Measurements from ENCODE around the gene ST3GAL3.

Gene ST3GAL3

DNA sequence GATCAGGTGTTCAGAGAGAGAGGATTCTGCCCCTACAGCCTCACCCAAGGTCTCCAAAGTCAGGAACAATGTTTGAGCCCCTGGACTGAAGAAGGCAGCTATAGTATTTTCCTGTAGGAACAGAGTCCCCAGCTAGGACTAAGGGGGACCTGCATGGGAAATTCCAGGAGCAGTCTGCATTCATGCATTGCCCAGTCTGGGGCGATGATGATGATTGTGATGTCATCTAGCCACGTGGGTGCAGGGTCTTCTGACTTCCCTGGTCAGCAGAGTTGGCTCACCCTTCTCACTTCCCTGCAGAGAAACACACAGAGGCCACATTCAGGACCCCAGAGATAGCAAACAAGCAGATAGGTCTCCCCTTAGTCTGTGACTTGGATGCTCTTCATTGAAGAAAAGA is 169.8 kb downstream of the ST3GAL3 start:
- DNase-seq (ENCODE audit: low read depth in 2 of 2) = no peak

- DNase-seq (ENCODE audit: low read depth in 2 of 2) = no peak
Measured at GRCh38 chr1:43878440-43878839, 171.1 kb downstream of the ST3GAL3 start.

DNA sequence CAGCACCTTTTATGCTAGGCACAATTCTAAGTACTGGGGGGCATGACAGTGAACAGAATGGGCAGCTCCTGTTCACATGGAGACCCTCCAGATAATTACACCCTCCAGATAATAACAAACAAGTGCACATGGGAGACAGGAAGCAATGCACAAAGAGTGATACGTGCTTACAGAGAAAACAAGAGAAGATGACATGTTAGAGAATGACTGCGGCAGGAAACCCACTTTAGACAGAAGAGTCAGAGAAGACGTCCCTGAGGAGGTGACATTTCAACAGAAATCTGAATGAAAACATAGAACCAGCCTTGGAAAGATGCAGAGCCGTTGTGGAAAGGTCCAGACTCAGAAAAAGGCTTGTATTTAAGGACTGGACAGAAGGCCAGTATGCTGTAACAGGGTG is 171.5 kb downstream of the ST3GAL3 start:
- no peak for DNase-seq (ENCODE audit: low read depth in 2 of 2)

- DNase-seq (ENCODE audit: low read depth in 2 of 2) = no peak
Measured at GRCh38 chr1:43879414-43879813, 172.1 kb downstream of the ST3GAL3 start.

GRCh38 chr1:43879996-43880395 is 172.7 kb downstream of the ST3GAL3 start:
- no peak for DNase-seq (ENCODE audit: low read depth in 2 of 2)

- DNase-seq (ENCODE audit: low read depth in 2 of 2) = no peak
Measured at GRCh38 chr1:43880604-43881003, 173.3 kb downstream of the ST3GAL3 start.

- DNase-seq (ENCODE audit: low read depth in 2 of 2) = no peak
Measured at GRCh38 chr1:43881415-43881814, 174.1 kb downstream of the ST3GAL3 start.

DNA sequence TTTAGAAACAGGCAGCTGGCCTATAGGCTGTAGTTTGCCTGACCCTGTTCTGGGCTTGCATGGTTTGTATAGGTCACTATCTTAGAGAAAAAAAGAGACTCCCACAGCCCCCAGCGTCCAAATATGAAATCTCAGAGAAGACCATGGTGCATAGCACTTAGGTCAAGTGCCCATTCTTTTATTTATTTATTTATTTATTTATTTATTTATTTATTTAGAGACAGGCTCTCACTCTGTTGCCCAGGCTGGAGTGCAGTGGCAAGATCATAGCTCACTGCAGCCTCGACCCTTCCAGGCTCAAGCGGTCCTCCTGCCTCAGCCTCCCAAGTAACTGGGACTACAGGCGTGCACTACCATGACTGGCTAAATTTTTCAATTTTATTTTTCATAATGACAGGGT is 175.4 kb downstream of the ST3GAL3 start:
- DNase-seq (ENCODE audit: low read depth in 2 of 2) = no peak

DNA sequence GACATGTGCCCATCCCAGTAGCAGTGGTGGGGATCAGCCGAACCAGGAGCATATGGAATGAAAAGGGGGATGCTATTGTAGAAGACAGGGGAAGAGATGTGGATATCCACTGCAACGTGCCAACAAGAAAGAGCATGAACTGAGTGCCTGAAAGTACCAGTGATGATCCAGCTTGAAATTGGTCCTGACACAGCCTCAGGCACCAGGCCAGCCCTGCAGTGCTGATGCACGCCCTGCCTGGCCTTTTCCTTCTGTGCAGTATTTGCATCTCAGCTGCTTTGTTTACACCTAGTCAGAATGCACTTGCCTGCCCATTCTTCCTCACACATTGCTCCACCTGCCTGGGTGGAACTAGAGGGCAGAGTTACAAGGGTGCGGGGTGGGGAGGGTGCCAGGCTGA is 176.0 kb downstream of the ST3GAL3 start:
- DNase-seq (ENCODE audit: low read depth in 2 of 2) = no peak

- DNase-seq (ENCODE audit: low read depth in 2 of 2) = no peak
Measured at GRCh38 chr1:43885279-43885801, 178.0 kb downstream of the ST3GAL3 start.

DNA sequence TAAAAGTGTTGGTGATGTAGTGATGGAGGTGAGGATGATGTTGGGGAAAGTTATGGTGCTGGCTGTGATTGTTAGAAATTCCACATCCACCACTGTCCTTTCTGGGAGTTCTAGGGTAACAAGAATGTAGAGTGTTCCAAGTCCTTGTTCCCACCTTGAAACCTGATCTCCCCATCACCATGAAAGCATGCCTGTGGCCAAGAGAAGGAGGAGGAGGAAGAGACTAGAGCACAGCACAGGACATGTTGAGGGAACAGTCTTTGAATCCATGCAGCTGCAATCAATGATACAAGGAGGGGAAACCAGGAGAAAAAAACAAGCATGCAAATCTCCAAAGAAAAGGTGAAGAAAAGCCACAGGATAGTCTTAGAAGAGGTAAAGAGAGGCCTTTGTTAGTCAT is 180.4 kb downstream of the ST3GAL3 start:
- no peak for DNase-seq (ENCODE audit: low read depth in 2 of 2)

- no peak for DNase-seq (ENCODE audit: low read depth in 2 of 2)
Measured at GRCh38 chr1:43890815-43891214, 183.5 kb downstream of the ST3GAL3 start.

- no peak for DNase-seq (ENCODE audit: low read depth in 2 of 2)
Measured at GRCh38 chr1:43893006-43893405, 185.7 kb downstream of the ST3GAL3 start.

GRCh38 chr1:43898981-43899380 is 191.6 kb downstream of the ST3GAL3 start:
- no peak for DNase-seq (ENCODE audit: low read depth in 2 of 2)

GRCh38 chr1:43900386-43900785 is 193.1 kb downstream of the ST3GAL3 start:
- no peak for DNase-seq (ENCODE audit: low read depth in 2 of 2)

DNA sequence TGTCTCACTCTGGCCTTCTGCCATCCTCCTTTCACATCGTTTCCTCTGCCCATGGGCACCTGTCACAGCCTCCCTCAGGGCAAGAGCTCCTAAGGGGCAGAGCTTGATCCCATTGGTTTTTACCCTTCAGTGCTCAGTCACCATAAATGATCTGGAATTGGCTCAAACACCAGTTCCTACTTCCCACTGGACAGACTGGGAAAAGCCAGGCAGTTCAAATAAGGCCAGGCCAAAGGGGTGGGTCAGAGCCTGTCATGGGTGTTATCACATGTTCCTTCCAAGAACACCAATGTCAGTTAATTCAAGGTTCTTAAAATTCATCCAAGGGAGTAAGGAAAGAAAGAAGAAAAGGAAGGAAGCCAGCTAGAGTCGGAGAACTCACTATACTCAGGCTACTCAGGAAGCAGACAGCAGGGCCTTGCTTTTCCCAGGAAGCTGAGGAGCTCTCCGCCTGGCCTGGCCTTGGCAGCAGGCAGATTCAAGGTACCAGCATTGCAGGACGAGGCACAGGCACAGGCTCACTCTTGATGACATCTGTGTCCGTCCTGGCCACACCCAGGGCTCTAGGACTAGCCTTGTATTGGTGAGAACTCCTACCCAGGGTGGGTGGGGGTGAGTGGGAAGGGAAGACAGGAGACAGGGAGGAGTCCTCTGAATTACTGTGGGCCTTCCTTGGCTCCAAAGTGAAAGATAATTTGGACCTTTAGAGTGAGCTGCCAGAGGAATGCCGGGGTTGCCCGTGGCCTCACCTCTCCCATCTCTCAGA is 194.0 kb downstream of the ST3GAL3 start:
- DNase-seq (ENCODE audit: low read depth in 2 of 2) = no peak

DNA sequence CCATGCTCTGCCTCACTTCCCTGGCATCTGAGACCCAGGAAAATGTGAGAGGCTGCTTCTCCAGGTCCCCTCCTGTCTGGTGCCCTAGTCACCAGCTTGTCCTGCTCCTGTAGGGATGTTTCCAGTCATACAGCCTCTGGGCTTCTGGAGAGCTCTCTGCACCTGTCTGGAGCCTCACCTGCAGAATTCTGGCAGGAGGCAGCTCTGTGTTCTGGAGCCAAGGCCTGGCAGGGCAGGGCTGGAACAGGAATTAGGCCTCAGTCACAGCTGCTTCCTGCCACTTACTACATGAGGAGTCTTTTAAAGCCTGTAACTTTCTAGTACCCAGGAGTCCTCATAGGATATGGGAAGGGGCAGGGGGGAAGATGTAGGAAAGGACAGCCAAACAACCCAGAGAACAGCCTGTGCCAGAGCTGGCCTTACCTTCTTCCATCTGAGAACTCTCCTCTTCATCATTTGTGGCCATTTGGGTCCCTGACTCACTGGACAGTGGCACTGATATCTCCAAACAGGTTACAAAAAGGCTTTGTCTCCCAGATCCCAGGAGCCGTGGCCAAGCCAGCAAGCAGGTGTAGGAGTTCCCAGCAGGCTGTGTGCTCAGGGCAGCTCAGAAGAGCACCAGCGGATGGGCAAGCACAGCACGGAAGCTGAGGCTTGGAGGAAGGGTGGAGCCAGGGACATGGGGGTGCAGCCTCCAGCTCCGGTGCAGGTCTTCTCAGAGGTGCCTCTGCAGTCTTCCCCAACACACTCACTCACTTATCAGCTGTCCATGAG is 194.9 kb downstream of the ST3GAL3 start:
- DNase-seq (ENCODE audit: low read depth in 2 of 2) = no peak

GRCh38 chr1:43904660-43905551 is 197.6 kb downstream of the ST3GAL3 start:
- no peak for DNase-seq (ENCODE audit: low read depth in 2 of 2)

GRCh38 chr1:43908226-43908625 is 200.9 kb downstream of the ST3GAL3 start:
- no peak for DNase-seq (ENCODE audit: low read depth in 2 of 2)

GRCh38 chr1:43908858-43909257 is 201.5 kb downstream of the ST3GAL3 start:
- no peak for DNase-seq (ENCODE audit: low read depth in 2 of 2)

DNA sequence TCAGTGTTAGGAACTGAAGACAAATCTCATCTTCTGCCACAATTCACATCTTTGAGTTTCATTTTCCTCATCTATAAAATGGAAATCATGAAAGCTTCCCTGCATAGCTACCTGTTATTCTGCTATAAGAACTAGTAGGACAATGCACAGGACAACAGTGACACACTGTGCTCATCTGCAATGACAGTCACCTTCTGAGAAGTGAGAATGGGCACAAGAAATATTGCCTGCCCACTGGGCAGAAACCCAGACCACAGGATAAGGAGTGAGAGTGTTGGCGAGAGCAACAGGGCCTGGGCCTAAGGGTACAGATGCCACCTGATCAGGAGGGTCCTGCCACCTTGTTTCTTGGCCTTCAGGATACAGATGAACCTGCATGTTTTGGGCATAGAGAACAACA is 203.0 kb downstream of the ST3GAL3 start:
- DNase-seq (ENCODE audit: low read depth in 2 of 2) = no peak

- no peak for DNase-seq (ENCODE audit: low read depth in 2 of 2)
Measured at GRCh38 chr1:43912607-43913006, 205.3 kb downstream of the ST3GAL3 start.
